Thyroid gland (tissue), 4 donors: Measurements from ENCODE around the gene PHYH.

ENCODE experiments used
- CTCF ChIP-seq, 6 experiments: fragments of 200-600 bp in 3 of 6; fragments of 450-650 bp in 3 of 6; sonication (generic) in 3 of 6; IDR thresholded peaks; one replicate each; pipeline ENCODE4 v1.5.1; 2016 to 2019; ENCODE audit warnings: antibody characterized with exemption in 6 of 6, mild to moderate bottlenecking in 2 of 6, inconsistent platforms in 1 of 6, moderate library complexity in 1 of 6
- POLR2A ChIP-seq, 2 donors: fragments of 450-650 bp; IDR thresholded peaks; one replicate each; pipeline ENCODE4 v1.6.1; 2017; ENCODE audit warnings: antibody characterized with exemption in 2 of 2, mild to moderate bottlenecking in 2 of 2, moderate library complexity in 1 of 2

- TF ChIP-seq CTCF (IDR thresholded peaks at IDR 0.05) (no peak), POLR2A (IDR thresholded peaks at IDR 0.05) (no peak)
Observed at GRCh38 chr10:13296476-13296875, 3.4 kb downstream of the PHYH start.
